Nephron progenitor cell (in vitro differentiated cells): ENCODE data around the gene ADIRF.

Source experiments
- DNase-seq: peaks from one replicate; pipeline ENCODE4 v3.0.0; 2021
- H3K27ac Mint-ChIP-seq: 2 replicates; pipeline ENCODE4 v1.8.0; 2021; ENCODE audit warnings: mild to moderate bottlenecking, moderate library complexity, mixed read lengths
- H3K27me3 Mint-ChIP-seq: 2 replicates; pipeline ENCODE4 v1.8.0; 2021; ENCODE audit warnings: mild to moderate bottlenecking, low read depth, mixed read lengths; ENCODE audit not compliant: poor library complexity
- H3K36me3 Mint-ChIP-seq: 2 replicates; pipeline ENCODE4 v1.8.0; 2021; ENCODE audit warnings: low read depth, mixed read lengths
- H3K4me1 Mint-ChIP-seq: 2 replicates; pipeline ENCODE4 v1.8.0; 2021; ENCODE audit warnings: mixed read lengths
- H3K4me3 Mint-ChIP-seq: 2 replicates; pipeline ENCODE4 v1.8.0; 2021; ENCODE audit warnings: mild to moderate bottlenecking, moderate library complexity, mixed read lengths
- H3K9me3 Mint-ChIP-seq: 2 replicates; pipeline ENCODE4 v1.8.0; 2021; ENCODE audit warnings: mild to moderate bottlenecking, moderate library complexity, mixed read lengths
- CTCF ChIP-seq: fragments of 200-600 bp; sonication (generic); IDR thresholded peaks from 2 replicates; pipeline ENCODE4 v1.5.0; 2021; ENCODE audit warnings: antibody characterized with exemption

Gene ADIRF

GRCh38 chr10:86962981-86963310 lies 5.3 kb upstream of the ADIRF start:
- Mint-ChIP-seq H3K4me1 (peaks cover 65% of the 10 kb centered on the region), H3K27ac (no peak overlapping the region), H3K27me3 (peaks cover 4% of the 10 kb centered on the region), H3K9me3 (no peaks in the 10 kb centered on the region), H3K36me3 (no peaks in the 10 kb centered on the region), H3K4me3 (no peak overlapping the region)
- no peak for TF ChIP-seq CTCF
- DNase-seq, result no peak

GRCh38 chr10:86963341-86963919 lies 4.9 kb upstream of the ADIRF start:
- Mint-ChIP-seq H3K4me1 (peaks cover 60% of the 10 kb centered on the region), H3K27ac (peak overlapping the region; percentile 51), H3K36me3 (no peaks in the 10 kb centered on the region), H3K9me3 (no peaks in the 10 kb centered on the region), H3K27me3 (peaks cover 4% of the 10 kb centered on the region), H3K4me3 (no peak overlapping the region)
- TF ChIP-seq CTCF, result no peak
- DNase-seq, result no peak

- Mint-ChIP-seq H3K27ac (no peak overlapping the region), H3K36me3 (no peaks in the 10 kb centered on the region), H3K27me3 (peaks cover 4% of the 10 kb centered on the region)
Observed at GRCh38 chr10:86964061-86964846, 4.0 kb upstream of the ADIRF start.

GRCh38 chr10:86964847-86965190 lies 3.5 kb upstream of the ADIRF start:
- DNase-seq, result no peak
- H3K27me3 Mint-ChIP-seq, result peaks cover 4% of the 10 kb centered on the region
- H3K4me3 Mint-ChIP-seq, result no peak overlapping the region
- no peaks in the 10 kb centered on the region for H3K9me3 Mint-ChIP-seq
- H3K4me1 Mint-ChIP-seq, result peaks cover 57% of the 10 kb centered on the region
- no peak for TF ChIP-seq CTCF
- H3K27ac Mint-ChIP-seq, result peak overlapping the region; percentile 5
- no peaks in the 10 kb centered on the region for H3K36me3 Mint-ChIP-seq

More at GRCh38 chr10:86964061-86964846, 4.0 kb upstream of the ADIRF start:
- Mint-ChIP-seq H3K4me3 (no peak overlapping the region), H3K9me3 (no peaks in the 10 kb centered on the region), H3K4me1 (peaks cover 57% of the 10 kb centered on the region)
- no peak for TF ChIP-seq CTCF
- no peak for DNase-seq

- no peak for TF ChIP-seq CTCF
- no peak for DNase-seq
- Mint-ChIP-seq H3K27ac (peak overlapping the region; percentile 66), H3K36me3 (no peaks in the 10 kb centered on the region), H3K27me3 (peaks cover 8% of the 10 kb centered on the region), H3K4me1 (peaks cover 57% of the 10 kb centered on the region), H3K9me3 (no peaks in the 10 kb centered on the region), H3K4me3 (no peak overlapping the region)
Observed at GRCh38 chr10:86965986-86966654, 2.2 kb upstream of the ADIRF start.
